GM23338 (cell line): ENCODE results near the gene CHST11. TPM values are rescaled to one million over a fixed set of nuclear protein-coding genes. Genes with fewer than 3 reads are reported as not detected.

Experiments
- ATAC-seq: fragments of 200-7000 bp; cut with Tn5 transposase; 3 replicates; pipeline ENCODE4 v1.9.1; 2020
- DNase-seq: peaks from one replicate; pipeline ENCODE4 v3.0.0-alpha.2; 2015; ENCODE audit warnings: low spot score
- H2AFZ ChIP-seq: fragments of 200-600 bp; sonication (generic); 2 replicates; pipeline ENCODE4 v1.8.0; 2016; ENCODE audit warnings: antibody characterized with exemption, mild to moderate bottlenecking, moderate library complexity
- H3F3A ChIP-seq: fragments of 200-600 bp; sonication (generic); replicated peaks from 2 replicates; pipeline ENCODE4 v1.8.0; 2017; ENCODE audit warnings: antibody characterized with exemption, mixed run types, low read depth
- H3K27ac ChIP-seq: fragments of 200-600 bp; sonication (generic); 2 replicates; pipeline ENCODE4 v1.6.1; 2016; ENCODE audit warnings: low read depth
- H3K27me3 ChIP-seq: fragments of 200-600 bp; sonication (generic); 2 replicates; pipeline ENCODE4 v1.8.0; 2016; ENCODE audit warnings: mild to moderate bottlenecking, mixed run types, moderate library complexity; ENCODE audit not compliant: insufficient read depth
- H3K36me3 ChIP-seq: fragments of 200-600 bp; sonication (generic); 2 replicates; pipeline ENCODE4 v1.8.0; 2016; ENCODE audit warnings: mild to moderate bottlenecking; ENCODE audit not compliant: insufficient read depth
- H3K4me1 ChIP-seq: fragments of 200-600 bp; sonication (generic); 2 replicates; pipeline ENCODE4 v1.8.0; 2016; ENCODE audit warnings: mild to moderate bottlenecking, moderate library complexity; ENCODE audit not compliant: insufficient read depth
- H3K4me2 ChIP-seq: fragments of 200-600 bp; sonication (generic); 2 replicates; pipeline ENCODE4 v1.7.1; 2017; ENCODE audit warnings: mixed run types
- H3K4me3 ChIP-seq: fragments of 200-600 bp; sonication (generic); 2 replicates; pipeline ENCODE4 v1.6.1; 2016; ENCODE audit warnings: mixed run types
- H3K79me2 ChIP-seq: fragments of 200-600 bp; sonication (generic); replicated peaks from 2 replicates; pipeline ENCODE4 v1.8.0; 2017; ENCODE audit warnings: mild to moderate bottlenecking; ENCODE audit not compliant: insufficient read depth
- H3K9me2 ChIP-seq: fragments of 200-600 bp; sonication (generic); 2 replicates; pipeline ENCODE4 v1.8.0; 2017; ENCODE audit not compliant: insufficient read depth
- H4K20me1 ChIP-seq: fragments of 200-600 bp; sonication (generic); replicated peaks from 2 replicates; pipeline ENCODE4 v1.8.0; 2017; ENCODE audit warnings: mild to moderate bottlenecking; ENCODE audit not compliant: insufficient read depth
- H3K27ac Mint-ChIP-seq: 2 replicates; pipeline ENCODE4 v1.8.0; 2020; ENCODE audit warnings: inconsistent platforms, mild to moderate bottlenecking, moderate library complexity, mixed read lengths
- H3K27me3 Mint-ChIP-seq: 3 replicates; pipeline ENCODE4 v1.8.0; 2022; ENCODE audit warnings: low read depth, mild to moderate bottlenecking, moderate library complexity, mixed read lengths, inconsistent platforms; ENCODE audit not compliant: insufficient read depth, poor library complexity
- H3K36me3 Mint-ChIP-seq: 3 replicates; pipeline ENCODE4 v1.8.0; 2021; ENCODE audit warnings: low read depth, mild to moderate bottlenecking, inconsistent platforms, moderate library complexity, mixed read lengths
- H3K4me1 Mint-ChIP-seq: 3 replicates; pipeline ENCODE4 v1.8.0; 2020; ENCODE audit warnings: mild to moderate bottlenecking, inconsistent platforms, mixed read lengths
- H3K4me3 Mint-ChIP-seq: 3 replicates; pipeline ENCODE4 v1.8.0; 2021; ENCODE audit warnings: moderate library complexity, mild to moderate bottlenecking, inconsistent platforms, mixed read lengths
- H3K9me3 Mint-ChIP-seq: 3 replicates; pipeline ENCODE4 v1.8.0; 2020; ENCODE audit warnings: moderate library complexity, mild to moderate bottlenecking, inconsistent platforms, mixed read lengths
- CREB1 ChIP-seq: fragments of 250-450 bp; sonication (Bioruptor Pico); IDR thresholded peaks from 2 replicates; pipeline ENCODE4 v1.5.0; 2020; ENCODE audit warnings: low read depth, mild to moderate bottlenecking, moderate library complexity
- CTCF ChIP-seq, 2 experiments: fragments of 200-600 bp in 1 of 2; sonication (generic) in 1 of 2; conservative IDR thresholded peaks; 2 replicates each; pipeline versions ENCODE4 v1.5.1 to v1.6.1; 2016 to 2017; ENCODE audit warnings: antibody characterized with exemption in 2 of 2, low read depth in 2 of 2, mild to moderate bottlenecking in 2 of 2, moderate library complexity in 1 of 2
- EZH2 ChIP-seq: fragments of 200-600 bp; sonication (generic); IDR thresholded peaks from one replicate; pipeline ENCODE4 v1.8.0; 2017; ENCODE audit warnings: antibody characterized with exemption, mild to moderate bottlenecking, low read depth; ENCODE audit not compliant: unreplicated experiment
- EZH2phosphoT487 ChIP-seq: fragments of 200-600 bp; sonication (generic); IDR thresholded peaks from one replicate; pipeline ENCODE4 v1.8.1; 2018; ENCODE audit warnings: antibody characterized with exemption; ENCODE audit not compliant: unreplicated experiment
- JUNB ChIP-seq: IDR thresholded peaks from one replicate; pipeline ENCODE4 v1.6.1; 2016; ENCODE audit warnings: antibody characterized with exemption; ENCODE audit not compliant: unreplicated experiment
- POLR2AphosphoS5 ChIP-seq: IDR thresholded peaks from 2 replicates; pipeline ENCODE4 v1.6.1; 2016; ENCODE audit warnings: antibody characterized with exemption, low read depth
- REST ChIP-seq: IDR thresholded peaks from one replicate; pipeline ENCODE4 v1.6.1; 2018; ENCODE audit warnings: antibody characterized with exemption; ENCODE audit not compliant: unreplicated experiment
- STAT1 ChIP-seq: IDR thresholded peaks from one replicate; pipeline ENCODE4 v1.6.1; 2016; ENCODE audit warnings: antibody characterized with exemption; ENCODE audit not compliant: unreplicated experiment
- ZNF114 ChIP-seq: fragments of 250-450 bp; sonication (Bioruptor Pico); IDR thresholded peaks from 2 replicates; pipeline ENCODE4 v1.5.0; 2020; ENCODE audit warnings: mild to moderate bottlenecking, moderate library complexity
- ZNF462 ChIP-seq: fragments of 250-450 bp; sonication (Bioruptor Pico); IDR thresholded peaks from 2 replicates; pipeline ENCODE4 v1.5.0; 2020; ENCODE audit warnings: mild to moderate bottlenecking, moderate library complexity
- polyA plus RNA-seq: library from polyadenylated mRNA; unstranded; fragments of >200 nt; fragmentation: Nextera tagmentation; extraction: Ambion mirVana; gene quantifications from 2 replicates; pipeline ENCODE4 v1.2.1, GENCODE V29; 2016
- total RNA-seq: library from RNA; depleted of rRNA; stranded (reverse); fragments of >200 nt; shearing (Covaris generic); gene quantifications from 2 replicates; pipeline ENCODE4 v1.2.3, GENCODE V29; 2014

The CHST11 gene
- total and polyA plus RNA-seq, 2 experiments from 2014 or later, result 7.7 to 25.7 TPM

GRCh38 chr12:104419717-104420116 is 37.0 kb upstream of the CHST11 start (continued):
- TF ChIP-seq CTCF (conservative IDR thresholded peaks at IDR 0.05; ENCODE audit: low read depth in 2 of 2), result no peak
- TF ChIP-seq POLR2AphosphoS5, result no peak
- no peak for TF ChIP-seq EZH2phosphoT487

GRCh38 chr12:104420868-104421267 is 35.9 kb upstream of the CHST11 start:
- Histone ChIP-seq H3K9me2 (peaks cover 5% of the 10 kb centered on the region; the same call in 1 of the 2 replicates), H3K4me2 (no peak overlapping the region), H3F3A (no peaks in the 10 kb centered on the region), H2AFZ (no peak overlapping the region), H4K20me1 (no peaks in the 10 kb centered on the region), H3K27me3 (no peaks in the 10 kb centered on the region), H3K27ac (no peak overlapping the region), H3K36me3 (no peaks in the 10 kb centered on the region), H3K79me2 (no peaks in the 10 kb centered on the region), H3K4me3 (no peak overlapping the region), H3K4me1 (no peaks in the 10 kb centered on the region)
- Mint-ChIP-seq H3K36me3 (peaks cover 11% of the 10 kb centered on the region; the same call in 2 of the 3 replicates), H3K27ac (no peak overlapping the region), H3K9me3 (peaks cover 21% of the 10 kb centered on the region), H3K4me1 (no peaks in the 10 kb centered on the region; the same call in 2 of the 3 replicates), H3K4me3 (no peak overlapping the region), H3K27me3 (no peaks in the 10 kb centered on the region)
- ATAC-seq (no peak), DNase-seq (no peak)
- TF ChIP-seq POLR2AphosphoS5 (no peak), EZH2phosphoT487 (no peak), EZH2 (no peak), STAT1 (no peak), ZNF462 (no peak), REST (no peak), ZNF114 (CRISPR knock-in tag) (no peak), JUNB (no peak), CTCF (conservative IDR thresholded peaks at IDR 0.05; ENCODE audit: low read depth in 2 of 2) (no peak), CREB1 (CRISPR knock-in tag) (no peak)
